Endothelial cell (in vitro differentiated cells): ENCODE results near the gene ABCA6. TPM values are rescaled to one million over a fixed set of nuclear protein-coding genes. Genes with fewer than 3 reads are reported as not detected.

Source experiments
- DNase-seq: peaks from one replicate; pipeline ENCODE4 v3.0.0; 2021; ENCODE audit warnings: low spot score
- H3K27ac Mint-ChIP-seq: one replicate; pipeline ENCODE4 v1.8.0; 2021; ENCODE audit warnings: mixed read lengths, inconsistent platforms; ENCODE audit not compliant: unreplicated experiment
- H3K27me3 Mint-ChIP-seq: one replicate; pipeline ENCODE4 v1.8.0; 2021; ENCODE audit warnings: mild to moderate bottlenecking, moderate library complexity, mixed read lengths, inconsistent platforms; ENCODE audit not compliant: unreplicated experiment
- H3K36me3 Mint-ChIP-seq: one replicate; pipeline ENCODE4 v1.8.0; 2021; ENCODE audit warnings: mild to moderate bottlenecking, low read depth, mixed read lengths, inconsistent platforms; ENCODE audit not compliant: unreplicated experiment
- H3K4me1 Mint-ChIP-seq: one replicate; pipeline ENCODE4 v1.8.0; 2021; ENCODE audit warnings: mild to moderate bottlenecking, mixed read lengths, inconsistent platforms; ENCODE audit not compliant: unreplicated experiment
- H3K4me3 Mint-ChIP-seq: one replicate; pipeline ENCODE4 v1.8.0; 2021; ENCODE audit warnings: mild to moderate bottlenecking, mixed read lengths, inconsistent platforms; ENCODE audit not compliant: unreplicated experiment
- H3K9me3 Mint-ChIP-seq: one replicate; pipeline ENCODE4 v1.8.0; 2021; ENCODE audit warnings: mixed read lengths, inconsistent platforms; ENCODE audit not compliant: unreplicated experiment
- total RNA-seq: library from RNA; stranded (reverse); fragmentation: NEBNext Ultra II Directional; extraction: Animal tissue kit (Norgen Biotek cat#: 25700); gene quantifications from one replicate; pipeline ENCODE4 v1.2.1, GENCODE V29; 2021; ENCODE audit not compliant: unreplicated experiment
- TF ChIP-seq, protein P1 (sequence below): fragments of 200-600 bp; sonication (generic); IDR thresholded peaks from one replicate; pipeline ENCODE4 v1.5.0; 2021; ENCODE audit warnings: antibody characterized with exemption; ENCODE audit not compliant: unreplicated experiment

The ABCA6 gene
- total RNA-seq, 1 donor from 2014 or later = 0.38 TPM

- Mint-ChIP-seq H3K4me1 (no peaks in the 10 kb centered on the region), H3K36me3 (no peaks in the 10 kb centered on the region), H3K27me3 (peaks cover 1% of the 10 kb centered on the region), H3K9me3 (no peaks in the 10 kb centered on the region), H3K27ac (no peak overlapping the region), H3K4me3 (no peak overlapping the region)
- TF ChIP-seq, protein P1, sequence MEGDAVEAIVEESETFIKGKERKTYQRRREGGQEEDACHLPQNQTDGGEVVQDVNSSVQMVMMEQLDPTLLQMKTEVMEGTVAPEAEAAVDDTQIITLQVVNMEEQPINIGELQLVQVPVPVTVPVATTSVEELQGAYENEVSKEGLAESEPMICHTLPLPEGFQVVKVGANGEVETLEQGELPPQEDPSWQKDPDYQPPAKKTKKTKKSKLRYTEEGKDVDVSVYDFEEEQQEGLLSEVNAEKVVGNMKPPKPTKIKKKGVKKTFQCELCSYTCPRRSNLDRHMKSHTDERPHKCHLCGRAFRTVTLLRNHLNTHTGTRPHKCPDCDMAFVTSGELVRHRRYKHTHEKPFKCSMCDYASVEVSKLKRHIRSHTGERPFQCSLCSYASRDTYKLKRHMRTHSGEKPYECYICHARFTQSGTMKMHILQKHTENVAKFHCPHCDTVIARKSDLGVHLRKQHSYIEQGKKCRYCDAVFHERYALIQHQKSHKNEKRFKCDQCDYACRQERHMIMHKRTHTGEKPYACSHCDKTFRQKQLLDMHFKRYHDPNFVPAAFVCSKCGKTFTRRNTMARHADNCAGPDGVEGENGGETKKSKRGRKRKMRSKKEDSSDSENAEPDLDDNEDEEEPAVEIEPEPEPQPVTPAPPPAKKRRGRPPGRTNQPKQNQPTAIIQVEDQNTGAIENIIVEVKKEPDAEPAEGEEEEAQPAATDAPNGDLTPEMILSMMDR = no peak
- DNase-seq = no peak
Measured at GRCh38 chr17:69179227-69179952, 37.7 kb upstream of the ABCA6 start.

DNA sequence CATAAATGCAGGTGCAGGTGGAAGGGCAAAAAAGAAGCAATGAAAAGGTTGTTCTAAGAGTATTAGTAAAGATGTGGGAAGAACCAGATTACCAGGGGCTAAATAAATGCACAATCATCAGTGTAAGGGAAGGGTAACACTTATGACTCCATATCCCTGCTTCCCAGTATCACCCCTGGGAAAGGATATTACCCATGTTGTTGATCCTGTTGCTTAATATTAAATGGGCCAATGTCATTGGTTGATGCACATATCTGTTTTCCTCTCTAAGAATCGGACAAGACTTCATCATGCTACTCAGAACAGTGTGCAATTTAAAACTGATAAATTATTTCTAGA, 34.7 kb upstream of the ABCA6 start:
- Mint-ChIP-seq H3K4me1 (no peaks in the 10 kb centered on the region), H3K9me3 (no peaks in the 10 kb centered on the region), H3K27me3 (peaks cover 1% of the 10 kb centered on the region), H3K36me3 (no peaks in the 10 kb centered on the region), H3K4me3 (no peak overlapping the region), H3K27ac (no peak overlapping the region)
- DNase-seq = no peak
- TF ChIP-seq, protein P1 = no peak

DNA sequence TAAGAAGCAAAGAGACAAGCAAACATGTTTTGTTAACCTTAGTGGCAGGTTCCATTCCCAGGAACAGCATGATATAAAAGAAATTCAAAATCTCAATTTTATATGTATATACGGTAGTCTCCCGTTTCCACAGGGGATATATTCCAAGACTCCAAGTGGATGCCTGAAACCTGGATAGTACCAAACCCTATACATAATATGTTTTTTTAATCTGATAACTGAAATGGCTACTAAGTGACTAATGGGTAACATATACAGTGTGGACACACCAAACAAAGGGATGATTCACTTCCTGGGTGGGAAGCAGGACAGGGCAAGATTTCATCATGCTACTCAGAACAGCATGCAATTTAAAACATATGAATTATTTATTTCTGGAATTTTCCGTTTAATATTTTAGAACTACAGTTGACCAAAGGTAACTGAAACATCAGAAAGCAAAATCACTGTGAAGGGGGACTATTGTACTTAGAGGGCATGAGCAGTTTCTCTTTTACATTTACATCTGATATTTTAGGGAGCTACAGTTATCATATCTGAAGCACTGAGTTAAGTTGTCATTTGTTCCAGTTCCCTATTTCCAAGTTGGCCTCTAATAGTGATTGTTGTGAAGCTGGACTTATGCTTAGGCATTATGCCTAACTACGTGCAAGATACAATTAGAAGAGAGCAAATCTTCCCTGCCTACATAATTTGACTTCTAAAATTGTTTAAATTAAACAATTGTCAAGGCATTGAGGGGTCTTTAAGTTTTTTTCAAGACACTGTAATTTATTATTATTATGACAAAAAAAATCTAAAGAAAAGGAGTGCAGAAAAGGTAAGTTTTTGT, 34.1 kb upstream of the ABCA6 start:
- Mint-ChIP-seq H3K9me3 (no peaks in the 10 kb centered on the region), H3K27ac (no peak overlapping the region), H3K36me3 (no peaks in the 10 kb centered on the region), H3K27me3 (peaks cover 1% of the 10 kb centered on the region), H3K4me1 (no peaks in the 10 kb centered on the region), H3K4me3 (no peak overlapping the region)
- TF ChIP-seq, protein P1 = no peak
- DNase-seq = no peak

- peaks cover 5% of the 10 kb centered on the region for H3K4me1 Mint-ChIP-seq
- H3K27ac Mint-ChIP-seq = no peak overlapping the region
- peaks cover 1% of the 10 kb centered on the region for H3K27me3 Mint-ChIP-seq
- H3K36me3 Mint-ChIP-seq = no peaks in the 10 kb centered on the region
- no peak for DNase-seq
- no peaks in the 10 kb centered on the region for H3K9me3 Mint-ChIP-seq
- TF ChIP-seq, protein P1 = no peak
- H3K4me3 Mint-ChIP-seq = no peak overlapping the region
Measured at GRCh38 chr17:69175262-69175624, 33.5 kb upstream of the ABCA6 start.

GRCh38 chr17:69173118-69173517, 31.4 kb upstream of the ABCA6 start:
- H3K36me3 Mint-ChIP-seq = no peaks in the 10 kb centered on the region
- no peak overlapping the region for H3K4me3 Mint-ChIP-seq
- peaks cover 1% of the 10 kb centered on the region for H3K27me3 Mint-ChIP-seq
- H3K9me3 Mint-ChIP-seq = no peaks in the 10 kb centered on the region
- H3K27ac Mint-ChIP-seq = no peak overlapping the region
- H3K4me1 Mint-ChIP-seq = peaks cover 5% of the 10 kb centered on the region
- DNase-seq = no peak
- TF ChIP-seq, protein P1 = no peak
